Jurkat, Clone E6-1 (cell line): ENCODE measurements around the gene RNU6-9.

ENCODE experiments used
- DNase-seq: peaks from one replicate; pipeline ENCODE4 v3.0.0-alpha.2; 2011; ENCODE audit warnings: low read depth, low spot score
- H3K4me3 ChIP-seq: 2 replicates; pipeline ENCODE4 v1.5.1; 2011; ENCODE audit warnings: mild to moderate bottlenecking, low read length, control low read depth, moderate library complexity

RNU6-9 gene

GRCh38 chr19:907183-907853, 14.0 kb downstream of the RNU6-9 start:
- DNase-seq, result no peak
- H3K4me3 ChIP-seq, result no peak overlapping the region

GRCh38 chr19:911197-912033, 18.1 kb downstream of the RNU6-9 start:
- DNase-seq, result no peak
- H3K4me3 ChIP-seq, result no peak overlapping the region

GRCh38 chr19:912181-913079, 19.1 kb downstream of the RNU6-9 start:
- H3K4me3 ChIP-seq, result peak overlapping the region; percentile 75
- no peak for DNase-seq

- DNase-seq, result no peak
- H3K4me3 ChIP-seq, result peak within 1 kb of the TSS; percentile 75
Observed at GRCh38 chr19:913080-913748, 19.9 kb downstream of the RNU6-9 start, which contains the start of gene R3HDM4. R3HDM4 (minus strand) TSS chr19:913219; CDS start chr19:913157, 62 bp downstream.

DNA sequence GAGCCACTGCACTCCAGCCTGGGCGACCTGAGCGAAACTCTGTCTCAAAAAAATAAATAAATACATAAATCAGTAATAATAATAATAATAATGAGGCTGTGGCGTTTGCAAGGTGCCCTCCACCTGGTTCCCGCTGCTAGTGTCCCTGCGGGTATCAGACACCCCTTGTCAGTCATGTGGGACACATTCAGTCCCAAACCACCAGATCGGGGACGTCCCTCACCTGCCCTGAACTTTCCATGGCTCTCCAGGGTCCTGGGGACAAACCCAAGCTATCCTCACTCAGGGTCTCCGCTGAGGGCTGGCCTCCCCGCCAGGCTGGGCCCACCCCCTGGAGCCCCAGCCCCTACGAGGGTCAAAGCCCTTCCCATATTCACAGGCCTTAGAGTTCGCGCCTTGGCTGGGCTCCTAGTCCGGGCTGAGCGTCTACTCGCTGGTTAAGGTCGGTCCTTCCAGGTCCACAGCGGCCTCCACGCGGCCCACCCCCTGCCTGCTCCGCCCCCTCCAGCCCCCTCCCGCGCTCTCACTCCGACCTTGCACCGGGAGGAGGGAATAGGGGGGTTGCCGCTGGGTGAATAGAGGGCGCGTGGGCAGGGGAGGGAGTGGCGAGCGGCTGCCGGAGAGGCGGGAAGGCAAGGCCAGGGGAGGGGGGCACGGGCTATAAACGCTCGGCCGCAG, 23.5 kb downstream of the RNU6-9 start:
- no peak for DNase-seq
- no peak overlapping the region for H3K4me3 ChIP-seq

DNA sequence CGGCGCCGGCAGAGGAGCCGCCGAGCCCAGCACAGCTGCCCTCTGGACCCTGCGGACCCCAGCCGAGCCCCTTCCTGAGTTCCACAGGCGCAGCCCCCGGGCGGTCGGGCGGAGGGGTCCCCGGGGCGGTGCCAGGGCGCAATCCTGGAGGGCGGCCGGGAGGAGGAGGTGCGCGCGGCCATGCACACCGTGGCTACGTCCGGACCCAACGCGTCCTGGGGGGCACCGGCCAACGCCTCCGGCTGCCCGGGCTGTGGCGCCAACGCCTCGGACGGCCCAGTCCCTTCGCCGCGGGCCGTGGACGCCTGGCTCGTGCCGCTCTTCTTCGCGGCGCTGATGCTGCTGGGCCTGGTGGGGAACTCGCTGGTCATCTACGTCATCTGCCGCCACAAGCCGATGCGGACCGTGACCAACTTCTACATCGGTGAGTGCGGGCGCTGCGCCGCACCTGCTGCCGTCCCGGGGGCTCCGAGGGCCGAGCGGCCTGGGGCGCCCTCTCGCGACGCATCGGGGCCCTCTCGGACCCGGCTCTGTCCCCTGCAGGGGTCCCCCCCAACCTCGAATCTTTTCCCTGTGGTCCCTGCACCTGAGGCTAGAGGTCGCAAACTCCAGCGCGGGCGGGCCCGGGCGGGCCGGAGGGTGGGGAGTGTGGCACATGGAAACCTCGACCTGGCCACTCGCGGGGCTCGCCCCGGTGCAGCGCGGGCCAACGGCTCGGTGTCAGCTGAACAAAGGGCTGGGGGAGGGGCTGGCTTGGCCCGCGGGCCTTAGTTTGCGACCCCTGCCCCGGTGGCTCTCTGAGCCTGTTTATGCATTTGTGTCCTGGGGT, 24.3 kb downstream of the RNU6-9 start, which contains the start of gene KISS1R:
KISS1R (plus strand) TSS at position 11 of the 829 bp plus-strand sequence; CDS start at position 181, 170 bp downstream.
- DNase-seq, result no peak
- H3K4me3 ChIP-seq, result no peak within 1 kb of the TSS

GRCh38 chr19:918152-918437, 24.8 kb downstream of the RNU6-9 start:
- DNase-seq, result no peak
- no peak overlapping the region for H3K4me3 ChIP-seq

DNA sequence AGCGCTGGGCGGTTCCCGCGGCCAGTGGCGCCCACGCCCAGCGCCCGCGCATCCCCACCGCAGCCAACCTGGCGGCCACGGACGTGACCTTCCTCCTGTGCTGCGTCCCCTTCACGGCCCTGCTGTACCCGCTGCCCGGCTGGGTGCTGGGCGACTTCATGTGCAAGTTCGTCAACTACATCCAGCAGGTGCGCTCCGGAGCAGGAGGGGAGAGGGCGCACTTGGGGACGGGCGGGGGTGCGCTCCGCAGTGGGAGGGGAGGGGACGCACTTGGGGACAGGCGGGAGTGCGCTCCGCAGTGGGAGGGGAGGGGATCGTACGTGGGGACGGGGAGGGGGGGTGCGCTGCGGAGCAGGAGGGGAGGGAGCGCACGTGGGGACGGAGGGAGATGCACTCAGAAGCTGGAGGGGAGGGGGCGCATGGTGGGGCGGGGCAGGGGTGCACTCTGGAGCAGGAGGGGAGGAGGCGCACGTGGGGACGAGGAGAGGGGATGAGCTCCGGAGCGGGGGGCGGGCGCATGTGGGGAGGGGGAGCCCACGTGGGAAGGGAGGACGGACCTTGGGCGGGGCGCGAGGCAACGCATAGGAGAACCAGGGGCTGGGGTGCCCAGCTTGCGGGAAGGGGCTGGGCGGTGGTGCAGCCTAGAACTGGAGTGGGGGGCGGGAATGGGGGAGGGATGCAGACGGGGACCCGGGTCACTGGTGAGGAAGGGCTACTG, 25.4 kb downstream of the RNU6-9 start:
- no peak overlapping the region for H3K4me3 ChIP-seq

DNA sequence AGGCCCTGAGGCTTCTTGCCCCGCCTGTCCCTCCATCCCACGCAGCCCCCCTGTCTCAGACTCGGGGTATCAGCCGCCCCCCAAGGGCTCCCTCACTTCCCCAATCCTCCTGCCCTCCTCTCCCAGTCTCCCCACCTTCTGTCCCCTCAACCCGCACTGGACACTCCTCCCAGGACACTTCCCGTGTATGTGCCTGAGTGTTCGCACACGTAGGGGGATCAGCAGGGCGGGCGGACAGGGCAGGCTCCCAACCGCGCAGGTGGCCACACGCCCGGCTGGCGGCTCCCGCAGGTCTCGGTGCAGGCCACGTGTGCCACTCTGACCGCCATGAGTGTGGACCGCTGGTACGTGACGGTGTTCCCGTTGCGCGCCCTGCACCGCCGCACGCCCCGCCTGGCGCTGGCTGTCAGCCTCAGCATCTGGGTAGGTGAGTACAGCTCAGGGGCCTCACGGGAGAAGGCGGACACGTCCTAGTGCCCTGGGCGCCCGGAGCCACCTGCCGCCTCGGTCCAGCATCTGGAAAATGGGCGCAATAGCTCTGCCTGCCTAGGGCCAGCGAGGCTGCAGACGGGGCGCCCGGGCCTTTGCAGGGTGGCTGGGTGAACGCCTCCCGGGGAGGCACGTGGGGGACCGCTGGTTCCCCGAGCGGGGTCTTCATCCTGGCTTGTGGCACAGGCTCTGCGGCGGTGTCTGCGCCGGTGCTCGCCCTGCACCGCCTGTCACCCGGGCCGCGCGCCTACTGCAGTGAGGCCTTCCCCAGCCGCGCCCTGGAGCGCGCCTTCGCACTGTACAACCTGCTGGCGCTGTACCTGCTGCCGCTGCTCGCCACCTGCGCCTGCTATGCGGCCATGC, 26.1 kb downstream of the RNU6-9 start:
- H3K4me3 ChIP-seq, result no peak overlapping the region; the same call in 1 of the 2 replicates
- no peak for DNase-seq

More for the DNA sequence above, 25.4 kb downstream of the RNU6-9 start:
- no peak for DNase-seq

DNA sequence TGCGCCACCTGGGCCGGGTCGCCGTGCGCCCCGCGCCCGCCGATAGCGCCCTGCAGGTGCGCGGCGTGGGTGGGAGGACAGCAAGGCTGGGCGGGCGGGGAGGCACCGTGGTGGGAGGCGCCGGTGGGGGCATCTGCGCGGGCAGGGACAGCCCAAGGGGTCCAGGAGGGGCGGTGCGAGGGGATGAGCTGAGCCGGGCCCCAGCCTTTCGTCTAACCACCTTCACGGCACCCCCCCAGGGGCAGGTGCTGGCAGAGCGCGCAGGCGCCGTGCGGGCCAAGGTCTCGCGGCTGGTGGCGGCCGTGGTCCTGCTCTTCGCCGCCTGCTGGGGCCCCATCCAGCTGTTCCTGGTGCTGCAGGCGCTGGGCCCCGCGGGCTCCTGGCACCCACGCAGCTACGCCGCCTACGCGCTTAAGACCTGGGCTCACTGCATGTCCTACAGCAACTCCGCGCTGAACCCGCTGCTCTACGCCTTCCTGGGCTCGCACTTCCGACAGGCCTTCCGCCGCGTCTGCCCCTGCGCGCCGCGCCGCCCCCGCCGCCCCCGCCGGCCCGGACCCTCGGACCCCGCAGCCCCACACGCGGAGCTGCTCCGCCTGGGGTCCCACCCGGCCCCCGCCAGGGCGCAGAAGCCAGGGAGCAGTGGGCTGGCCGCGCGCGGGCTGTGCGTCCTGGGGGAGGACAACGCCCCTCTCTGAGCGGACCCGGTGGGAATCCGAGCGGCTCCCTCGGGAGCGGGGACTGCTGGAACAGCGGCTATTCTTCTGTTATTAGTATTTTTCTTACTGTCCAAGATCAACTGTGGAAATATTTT, 27.0 kb downstream of the RNU6-9 start:
- DNase-seq, result peak; percentile 35

DNA sequence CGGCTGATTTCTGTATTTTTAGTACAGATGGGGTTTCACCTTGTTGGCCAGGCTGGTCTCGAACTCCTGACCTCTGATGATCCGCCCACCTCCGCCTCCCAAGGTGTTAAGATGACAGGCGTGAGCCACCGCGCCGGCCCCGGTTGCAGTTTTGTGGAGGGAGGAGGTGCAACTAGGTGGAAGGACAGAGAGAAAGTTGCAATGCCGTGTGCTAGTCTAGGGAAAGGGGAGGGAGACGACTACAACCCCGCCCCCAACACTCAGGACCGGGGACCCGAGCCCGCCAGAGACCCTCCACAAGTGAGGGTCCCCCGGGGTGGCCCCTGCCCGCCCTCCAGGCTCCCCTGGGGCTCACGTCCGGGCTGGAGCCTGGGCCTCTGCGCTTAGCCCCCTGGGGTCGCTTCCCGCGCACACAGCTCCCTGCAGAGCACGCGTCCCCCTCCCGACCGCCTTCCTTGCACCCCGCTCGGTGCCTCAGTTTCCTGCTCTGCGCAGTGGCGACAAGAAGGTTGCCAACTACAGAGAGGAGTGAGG, 31.3 kb downstream of the RNU6-9 start:
- H3K4me3 ChIP-seq, result peak overlapping the region; percentile 78
- DNase-seq, result no peak

More for the DNA sequence above, 27.0 kb downstream of the RNU6-9 start:
- H3K4me3 ChIP-seq, result peak overlapping the region; percentile 48

DNA sequence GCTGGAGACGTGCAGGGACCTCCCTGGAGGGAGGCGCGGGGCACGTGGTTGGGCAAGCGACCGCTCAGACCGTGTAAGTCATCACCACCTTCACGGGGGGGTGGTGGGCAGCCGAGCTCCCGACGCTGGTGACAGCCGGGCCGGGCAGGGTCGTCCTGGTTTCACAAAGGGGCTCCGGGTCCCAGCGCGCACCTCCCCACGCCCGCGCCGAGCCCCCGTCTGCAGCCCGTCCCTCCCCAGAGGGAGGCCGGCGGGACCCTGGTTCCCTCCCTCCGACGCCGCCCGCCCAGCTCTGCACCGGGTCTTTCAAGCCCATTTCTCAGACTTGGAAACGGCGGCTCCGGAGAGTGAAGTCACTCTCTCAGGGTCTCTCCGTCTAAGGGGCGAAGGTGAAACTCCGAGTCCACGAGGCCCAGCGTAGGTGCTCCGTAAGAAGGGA, 31.8 kb downstream of the RNU6-9 start:
- H3K4me3 ChIP-seq, result peak overlapping the region; percentile 78
- no peak for DNase-seq

- DNase-seq, result peak; percentile 75
- H3K4me3 ChIP-seq, result peak within 1 kb of the TSS; percentile 78
Observed at GRCh38 chr19:925526-926322, 32.4 kb downstream of the RNU6-9 start, which contains the start of gene ARID3A. ARID3A (plus strand) TSS chr19:926035; CDS start chr19:929529, 3,494 bp downstream.

DNA sequence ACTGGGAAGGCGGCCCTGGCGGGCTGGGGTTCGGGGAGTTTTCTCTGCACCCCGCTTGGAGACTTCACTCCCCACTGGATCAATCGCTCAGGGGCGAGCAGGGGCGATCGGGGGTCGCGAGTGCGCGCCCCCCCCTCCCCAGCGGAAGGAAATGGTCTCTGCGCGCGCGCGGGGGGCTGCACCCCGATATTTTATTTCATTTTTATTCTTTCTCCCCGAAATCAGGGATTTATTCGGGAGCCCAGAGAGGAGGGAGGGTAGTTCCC, 33.0 kb downstream of the RNU6-9 start:
- DNase-seq, result no peak
- H3K4me3 ChIP-seq, result peak overlapping the region; percentile 78
